H1 (cell line): ENCODE results near the gene ABHD8. TPM values are rescaled to one million over a fixed set of nuclear protein-coding genes. Genes with fewer than 3 reads are reported as not detected.

Experiments used
- CBX5 ChIP-seq: fragments of 300-800, 300-1000 bp; sonication (generic); IDR thresholded peaks from 2 replicates; pipeline ENCODE4 v1.7.1; 2016; ENCODE audit warnings: antibody characterized with exemption, low read length, low read depth
- E2F6 ChIP-seq: IDR thresholded peaks from 2 replicates; pipeline ENCODE4 v1.6.1; 2012; ENCODE audit warnings: inconsistent platforms
- HDAC6 ChIP-seq: IDR thresholded peaks from one replicate; pipeline ENCODE4 v1.7.1; 2012; ENCODE audit warnings: low read depth, mild to moderate bottlenecking, inconsistent platforms, low read length, moderate library complexity
- MAX ChIP-seq: IDR thresholded peaks from 2 replicates; pipeline ENCODE4 v1.6.1; 2012; ENCODE audit warnings: inconsistent platforms
- RXRA ChIP-seq: IDR thresholded peaks from 2 replicates; pipeline ENCODE4 v1.6.1; 2011; ENCODE audit warnings: low read depth, mild to moderate bottlenecking, low read length, moderate library complexity; ENCODE audit not compliant: insufficient read depth
- SIRT6 ChIP-seq: IDR thresholded peaks from one replicate; pipeline ENCODE4 v1.7.1; 2012; ENCODE audit warnings: low read length, inconsistent platforms
- polyA plus RNA-seq, 7 experiments: library from polyadenylated mRNA; depleted of rRNA in 3 of 7; stranded (reverse) in 5 of 7; unstranded in 2 of 7; fragments of >200 nt in 5 of 7; fragments of 200-250 nt in 2 of 7; gene quantifications; 1 replicate in 5 of 7; 2 replicates in 1 of 7; 4 replicates in 1 of 7; pipeline versions ENCODE4 v1.2.1 to v1.2.3, GENCODE V29; 2011 to 2013; ENCODE audit warnings: missing spikeins in 2 of 7, mixed read lengths in 2 of 7
- total RNA-seq: library from RNA; stranded (reverse); fragmentation: NEBNext Ultra II Directional; extraction: Animal tissue kit (Norgen Biotek cat#: 25700); gene quantifications from 2 replicates; pipeline ENCODE4 v1.2.1, GENCODE V29; 2021

The ABHD8 gene
- total and polyA plus RNA-seq, 2 of the 8 experiments (the other 6 are each of a cell fraction or from before 2014, with no cell fraction given): 11.3 to 18.7 TPM

- TF ChIP-seq E2F6 (no peak), HDAC6 (no peak), SIRT6 (no peak), RXRA (no peak), CBX5 (no peak), MAX (no peak)
- TF ChIP-seq, all 59 proteins: peak for 0
Measured at GRCh38 chr19:17283504-17283996, 19.7 kb downstream of the ABHD8 start (continued).
